Neural cell (in vitro differentiated cells): ENCODE data around the gene ITGA1.

ENCODE experiments used
- CTCF ChIP-seq: fragments of 450-650 bp; IDR thresholded peaks from 2 replicates; pipeline ENCODE4 v1.5.1; 2014; ENCODE audit warnings: antibody characterized with exemption, mild to moderate bottlenecking, moderate library complexity; ENCODE audit not compliant: poor library complexity, severe bottlenecking
- EP300 ChIP-seq: fragments of 450-650 bp; conservative IDR thresholded peaks from 2 replicates; pipeline ENCODE4 v1.6.1; 2014; ENCODE audit warnings: antibody characterized with exemption, mild to moderate bottlenecking, moderate library complexity; ENCODE audit not compliant: poor library complexity, severe bottlenecking
- EZH2 ChIP-seq: fragments of 200-600, 300-800 bp; shearing (Covaris generic), sonication (generic); IDR thresholded peaks from 2 replicates; pipeline ENCODE4 v1.6.1; 2014; ENCODE audit warnings: antibody characterized with exemption, low read length, borderline replicate concordance, mild to moderate bottlenecking; ENCODE audit not compliant: insufficient read depth, poor library complexity, severe bottlenecking
- POLR2AphosphoS5 ChIP-seq: IDR thresholded peaks from 2 replicates; pipeline ENCODE4 v1.6.1; 2012
- RAD21 ChIP-seq: fragments of 450-650 bp; conservative IDR thresholded peaks from 2 replicates; pipeline ENCODE4 v1.6.1; 2014; ENCODE audit warnings: antibody characterized with exemption, mild to moderate bottlenecking, moderate library complexity
- REST ChIP-seq: IDR thresholded peaks from 2 replicates; pipeline ENCODE4 v1.6.1; 2012; ENCODE audit warnings: borderline replicate concordance
- SMC3 ChIP-seq: fragments of 450-650 bp; conservative IDR thresholded peaks from 2 replicates; pipeline ENCODE4 v1.6.1; 2014; ENCODE audit warnings: antibody characterized with exemption, mild to moderate bottlenecking, moderate library complexity; ENCODE audit not compliant: poor library complexity
- TAF1 ChIP-seq: IDR thresholded peaks from 2 replicates; pipeline ENCODE4 v1.6.1; 2012; ENCODE audit warnings: low read depth

GRCh38 chr5:52909192-52909591 is 121.5 kb downstream of the ITGA1 start:
- TF ChIP-seq CTCF, result no peak
- TF ChIP-seq EP300, result no peak
- no peak for TF ChIP-seq EZH2
- no peak for TF ChIP-seq SMC3
- TF ChIP-seq REST, result no peak
- no peak for TF ChIP-seq POLR2AphosphoS5
- TF ChIP-seq TAF1, result no peak
- no peak for TF ChIP-seq RAD21
